DMS 273 (cell line): ENCODE data around the gene MT1E.

Source experiments
- DNase-seq: peaks from one replicate; lab custom pipeline; 2025; ENCODE audit not compliant: unreplicated experiment; lab: John Stamatoyannopoulos, UW

MT1E gene

GRCh38 chr16:56623637-56624036 is 1.9 kb upstream of the MT1E start:
- DNase-seq, result no peak

- DNase-seq, result no peak
Observed at GRCh38 chr16:56625943-56626654, 518 bp downstream of the MT1E start.

GRCh38 chr16:56626685-56627084 is 1.1 kb downstream of the MT1E start:
- DNase-seq, result no peak

DNA sequence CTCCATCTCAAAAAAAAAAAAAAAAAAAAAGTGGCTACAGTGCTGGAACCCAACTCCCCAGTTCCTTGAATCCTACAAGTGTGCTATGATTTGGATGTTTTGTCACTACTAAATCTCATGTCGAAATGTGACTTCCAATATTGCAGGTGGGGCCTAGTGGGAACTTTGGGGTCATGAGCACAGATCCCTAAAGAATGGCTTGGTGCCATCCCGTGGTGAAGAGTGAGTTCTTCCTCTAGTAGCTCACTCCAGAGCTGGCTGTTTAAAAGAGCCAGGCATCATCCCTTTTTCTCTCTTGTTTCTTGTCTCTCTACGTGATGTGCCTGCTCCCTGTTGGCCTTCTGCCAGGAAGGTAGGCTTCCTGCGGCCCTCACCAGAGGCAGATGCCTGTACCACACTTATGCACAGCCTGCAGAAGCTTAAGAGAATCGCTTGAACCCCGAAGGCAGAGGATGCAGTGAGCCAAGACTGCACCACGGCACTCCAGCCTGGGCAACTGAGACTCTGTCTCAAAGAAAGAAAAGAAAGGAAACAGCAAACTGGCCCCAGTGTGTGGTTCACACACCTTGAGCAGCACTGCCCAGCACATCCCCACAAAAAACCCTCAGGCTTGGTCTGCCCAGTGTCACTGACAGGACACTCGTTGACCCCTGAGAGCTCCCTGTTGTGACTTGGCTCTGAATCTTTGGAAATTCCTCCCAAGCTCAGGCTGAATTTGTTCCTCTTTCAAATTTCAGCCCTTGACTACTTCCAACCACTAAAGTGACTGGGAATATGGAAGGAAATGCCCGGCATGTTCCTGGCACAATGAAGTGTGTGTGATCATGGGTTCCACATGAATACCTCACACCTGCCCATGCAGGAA is 3.1 kb downstream of the MT1E start:
- DNase-seq, result peak; percentile 22

- no peak for DNase-seq
Observed at GRCh38 chr16:56629531-56629930, 4.0 kb downstream of the MT1E start.

- DNase-seq, result no peak
Observed at GRCh38 chr16:56630134-56630533, 4.6 kb downstream of the MT1E start.

- no peak for DNase-seq
Observed at GRCh38 chr16:56631197-56631596, 5.6 kb downstream of the MT1E start.

GRCh38 chr16:56631832-56632155 is 6.2 kb downstream of the MT1E start:
- no peak for DNase-seq

DNA sequence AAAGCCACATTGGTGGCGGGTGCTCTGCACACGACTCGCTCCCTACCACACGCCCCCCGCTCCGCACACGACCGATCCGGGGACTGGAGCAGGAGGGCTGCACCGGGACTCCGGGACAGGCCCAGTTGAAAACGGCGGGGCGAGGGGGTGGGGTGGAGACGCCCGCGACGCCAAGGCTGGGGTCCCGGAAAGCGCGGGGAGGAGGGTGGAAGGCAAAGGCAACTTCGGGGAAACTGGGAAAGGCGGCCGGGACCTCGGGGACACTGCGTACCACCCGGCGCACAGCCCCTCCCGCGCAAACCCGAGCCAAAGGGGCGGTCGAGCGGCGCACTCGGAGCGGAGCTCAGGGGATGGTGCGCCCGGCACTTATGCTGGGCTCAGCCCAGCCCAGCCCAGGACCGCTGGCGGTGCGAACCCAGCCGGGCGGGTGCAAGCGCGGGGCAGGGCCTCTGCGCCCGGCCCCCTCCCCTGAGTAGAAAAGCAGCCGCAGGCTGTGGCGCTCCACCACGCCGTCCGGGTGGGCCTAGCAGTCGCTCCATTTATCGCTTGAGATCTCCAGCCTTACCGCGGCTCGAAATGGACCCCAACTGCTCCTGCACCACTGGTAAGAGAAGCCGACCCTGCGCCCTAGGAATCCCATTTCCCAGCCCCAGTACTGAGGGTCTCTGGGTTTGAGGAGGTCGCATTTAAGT is 6.7 kb downstream of the MT1E start, which contains the start of gene MT1M:
Gene MT1M (plus strand): TSS at position 504 of the 692 bp plus-strand sequence. CDS start 73 bp downstream, at position 577.
- DNase-seq, result peak; percentile 55

- DNase-seq, result no peak
Observed at GRCh38 chr16:56632848-56633365, 7.3 kb downstream of the MT1E start.

- DNase-seq, result no peak
Observed at GRCh38 chr16:56633535-56633934, 8.0 kb downstream of the MT1E start.

- DNase-seq, result no peak
Observed at GRCh38 chr16:56634715-56635440, 9.3 kb downstream of the MT1E start.

GRCh38 chr16:56635441-56635967 is 9.9 kb downstream of the MT1E start:
- DNase-seq, result no peak

DNA sequence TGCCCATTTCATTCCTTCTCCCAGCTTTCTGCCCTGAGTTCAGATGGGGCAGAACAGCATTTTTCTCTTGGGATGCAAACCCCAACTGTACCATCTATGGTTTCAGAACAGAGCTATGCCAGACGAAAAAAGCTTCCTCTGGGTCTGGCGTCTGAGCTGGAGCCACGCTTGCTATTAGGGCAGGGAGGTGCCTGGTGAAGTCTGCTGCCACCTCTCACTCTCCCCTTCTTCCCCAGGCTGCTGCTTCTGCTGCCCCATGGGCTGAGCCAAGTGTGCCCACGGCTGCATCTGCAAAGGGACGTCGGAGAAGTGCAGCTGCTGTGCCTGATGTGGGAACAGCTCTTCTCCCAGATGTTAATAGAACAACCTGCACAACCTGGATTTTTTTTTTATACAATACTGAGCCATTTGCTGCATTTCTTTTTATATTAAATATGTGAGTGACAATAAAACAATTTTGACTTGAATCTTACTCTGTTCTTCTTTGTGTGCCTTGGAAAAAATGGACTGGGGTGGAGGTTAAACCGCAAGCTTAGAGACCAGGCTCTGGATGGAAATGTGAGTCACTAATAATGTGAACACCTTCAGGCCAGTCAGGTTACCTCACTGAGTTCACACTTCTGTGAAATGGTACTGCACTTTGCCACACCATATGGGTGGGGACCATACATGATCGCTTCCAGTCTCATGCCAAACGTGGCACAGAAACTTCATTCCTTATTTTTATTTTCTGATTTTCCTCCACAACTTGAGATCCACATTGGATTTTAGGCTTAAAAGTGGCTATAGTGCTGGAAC is 11.2 kb downstream of the MT1E start:
- DNase-seq, result no peak

DNA sequence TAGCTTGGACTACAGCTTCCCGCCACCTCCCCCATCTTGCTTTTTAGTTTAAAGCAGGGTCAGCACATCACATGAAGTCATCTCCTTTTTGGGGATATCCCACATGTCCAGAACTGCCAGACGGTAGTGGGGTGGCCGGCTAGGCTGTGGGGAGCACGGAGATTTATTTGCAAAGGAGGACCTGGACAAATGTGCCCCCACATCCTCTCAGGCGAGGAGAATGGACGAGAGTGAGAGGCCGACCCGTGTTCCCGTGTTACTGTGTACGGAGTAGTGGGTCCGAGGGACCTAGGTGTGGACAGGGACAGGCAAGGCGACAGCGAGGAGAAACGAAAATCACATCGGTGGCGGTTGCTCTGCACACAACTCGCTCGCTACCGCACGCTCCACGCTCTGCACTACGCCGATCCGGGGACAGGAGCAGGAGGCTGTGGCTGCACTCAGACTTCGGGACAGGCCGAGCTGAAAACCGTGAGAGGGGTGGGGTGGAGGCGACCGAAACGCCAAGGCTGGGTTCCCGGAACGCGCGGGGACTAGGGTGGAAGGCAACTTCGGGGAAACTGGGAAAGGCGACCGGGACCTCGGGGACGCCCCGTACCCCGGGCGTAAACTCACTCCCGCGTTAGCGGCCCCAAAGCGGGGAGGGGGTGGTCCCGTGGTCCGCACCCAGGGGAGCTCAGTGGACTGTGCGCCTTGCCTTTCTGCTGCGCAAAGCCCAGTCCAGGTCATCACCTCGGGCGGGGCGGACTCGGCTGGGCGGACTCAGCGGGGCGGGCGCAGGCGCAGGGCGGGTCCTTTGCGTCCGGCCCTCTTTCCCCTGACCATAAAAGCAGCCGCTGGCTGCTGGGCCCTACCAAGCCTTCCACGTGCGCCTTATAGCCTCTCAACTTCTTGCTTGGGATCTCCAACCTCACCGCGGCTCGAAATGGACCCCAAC is 12.5 kb downstream of the MT1E start, which contains the start of gene MT1A:
Gene MT1A (plus strand): TSS at position 853 of the 937 bp plus-strand sequence. CDS start 73 bp downstream, at position 926.
- no peak for DNase-seq

GRCh38 chr16:56639045-56639444 is 13.5 kb downstream of the MT1E start:
- DNase-seq, result no peak

DNA sequence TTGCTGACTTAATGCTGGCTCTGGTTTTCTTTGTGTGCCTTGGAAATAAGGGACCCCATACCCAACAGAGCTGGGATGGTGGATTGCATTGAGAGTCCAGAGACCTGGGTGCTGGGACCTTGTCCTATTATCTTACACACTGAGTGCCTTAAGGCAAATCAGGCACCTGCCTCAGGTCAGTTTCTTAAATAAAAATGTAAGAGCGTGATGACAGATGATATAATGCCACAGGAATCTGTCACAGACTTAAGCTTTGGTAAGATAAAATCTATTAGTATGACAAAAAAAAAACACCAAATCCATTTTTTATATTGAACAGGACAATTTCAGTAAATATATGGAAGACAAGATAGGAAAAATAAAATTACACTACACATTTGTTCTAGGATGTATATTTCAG is 14.5 kb downstream of the MT1E start:
- no peak for DNase-seq

DNA sequence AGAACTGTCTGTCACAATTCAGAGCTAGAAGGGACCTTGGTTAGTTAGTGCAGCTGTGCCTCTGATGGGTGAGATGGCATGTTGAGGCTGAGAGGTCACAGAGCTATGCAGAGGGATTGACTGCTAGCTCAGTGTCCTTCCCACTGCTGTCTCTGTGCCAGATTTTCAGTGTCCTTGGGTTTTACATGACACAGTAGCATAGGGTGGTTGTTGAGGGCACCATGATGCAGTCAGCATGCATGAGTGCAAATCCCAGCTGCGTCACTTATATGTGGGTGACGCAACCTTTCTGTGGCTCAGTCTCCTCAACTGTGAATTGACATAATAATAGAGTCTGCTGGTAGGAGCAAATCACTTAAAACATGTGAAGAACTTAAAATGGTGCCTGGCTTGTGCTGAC is 15.6 kb downstream of the MT1E start:
- DNase-seq, result no peak
